Activated CD8-positive, alpha-beta T cell treated with anti-CD3 and anti-CD28 coated beads for 36 hours (primary cell): ENCODE results near the gene KIF1C. TPM values are rescaled to one million over a fixed set of nuclear protein-coding genes. Genes with fewer than 3 reads are reported as not detected.

Source experiments
- ATAC-seq: fragments of 200-7000 bp; cut with Tn5 transposase; one replicate; pipeline ENCODE4 v1.10.0; 2021; ENCODE audit warnings: mild to moderate bottlenecking, moderate library complexity
- CTCF ChIA-PET: fragments of 350-600 bp; sonication (Branson Sonifier 250); formaldehyde crosslinking; loops from one replicate; lab custom pipeline; 2021; ENCODE audit warnings: antibody characterized with exemption; lab: Charles Lee
- POLR2A ChIA-PET: fragments of 350-600 bp; sonication (Branson Sonifier 250); formaldehyde crosslinking; loops from one replicate; lab custom pipeline; 2021; ENCODE audit warnings: antibody characterized with exemption; lab: Charles Lee
- DNase-seq: peaks from one replicate; pipeline ENCODE4 v3.0.0-alpha.2; 2020
- H3K27ac Mint-ChIP-seq: one replicate; pipeline ENCODE4 v1.8.0; 2021; ENCODE audit warnings: mild to moderate bottlenecking, mixed read lengths
- H3K27me3 Mint-ChIP-seq: one replicate; pipeline ENCODE4 v1.8.0; 2021; ENCODE audit warnings: mixed read lengths
- H3K36me3 Mint-ChIP-seq: one replicate; pipeline ENCODE4 v1.8.0; 2021; ENCODE audit warnings: low read depth, mixed read lengths
- H3K4me1 Mint-ChIP-seq: one replicate; pipeline ENCODE4 v1.8.0; 2021; ENCODE audit warnings: low read depth, mixed read lengths
- H3K4me3 Mint-ChIP-seq: one replicate; pipeline ENCODE4 v1.8.0; 2021; ENCODE audit warnings: mild to moderate bottlenecking, moderate library complexity, mixed read lengths
- H3K9me3 Mint-ChIP-seq: one replicate; pipeline ENCODE4 v1.8.0; 2021; ENCODE audit warnings: mixed read lengths
- intact Hi-C: fragments of 100-400 bp; cut with micrococcal nuclease; formaldehyde crosslinking; loops from one replicate; pipeline ENCODE4 v1.10.0; 2022
- total RNA-seq, 2 experiments: library from RNA; stranded (reverse); gene quantifications; one replicate each; pipeline ENCODE4 v1.2.3, GENCODE V29; 2021
- TF ChIP-seq, protein P1 (sequence below): fragments of 200-600 bp; IDR thresholded peaks from one replicate; pipeline ENCODE4 v1.8.0; 2022; ENCODE audit warnings: antibody characterized with exemption, mild to moderate bottlenecking

KIF1C gene
- total RNA-seq, 2 experiments from 2014 or later: 35.7 to 37.4 TPM

DNA sequence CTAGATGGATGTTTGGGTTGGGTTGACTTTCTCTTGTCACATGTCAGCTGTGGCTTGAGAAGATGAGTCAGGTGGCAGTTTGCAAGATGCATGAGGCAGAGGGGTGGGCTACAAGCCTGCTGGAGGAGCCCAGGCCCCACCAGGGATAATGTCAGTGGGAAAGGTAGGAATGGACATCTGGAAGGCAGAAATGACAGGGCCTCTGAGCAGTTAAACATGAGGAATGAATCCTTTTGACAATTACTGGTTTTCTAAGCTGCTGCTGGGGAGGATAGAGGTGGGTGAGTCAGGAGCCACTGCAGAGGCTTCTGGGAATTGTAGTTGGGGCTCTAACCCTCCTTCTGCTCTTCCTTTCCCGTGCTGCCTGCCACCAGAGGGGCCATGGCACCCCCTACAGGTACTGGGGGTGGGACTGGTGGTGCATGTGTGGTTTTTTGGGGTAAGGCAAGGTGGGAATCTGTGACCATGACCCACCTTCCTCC lies 21.8 kb downstream of the KIF1C start:
- no peaks in the 10 kb centered on the region for H3K27me3 Mint-ChIP-seq
- TF ChIP-seq, protein P1, sequence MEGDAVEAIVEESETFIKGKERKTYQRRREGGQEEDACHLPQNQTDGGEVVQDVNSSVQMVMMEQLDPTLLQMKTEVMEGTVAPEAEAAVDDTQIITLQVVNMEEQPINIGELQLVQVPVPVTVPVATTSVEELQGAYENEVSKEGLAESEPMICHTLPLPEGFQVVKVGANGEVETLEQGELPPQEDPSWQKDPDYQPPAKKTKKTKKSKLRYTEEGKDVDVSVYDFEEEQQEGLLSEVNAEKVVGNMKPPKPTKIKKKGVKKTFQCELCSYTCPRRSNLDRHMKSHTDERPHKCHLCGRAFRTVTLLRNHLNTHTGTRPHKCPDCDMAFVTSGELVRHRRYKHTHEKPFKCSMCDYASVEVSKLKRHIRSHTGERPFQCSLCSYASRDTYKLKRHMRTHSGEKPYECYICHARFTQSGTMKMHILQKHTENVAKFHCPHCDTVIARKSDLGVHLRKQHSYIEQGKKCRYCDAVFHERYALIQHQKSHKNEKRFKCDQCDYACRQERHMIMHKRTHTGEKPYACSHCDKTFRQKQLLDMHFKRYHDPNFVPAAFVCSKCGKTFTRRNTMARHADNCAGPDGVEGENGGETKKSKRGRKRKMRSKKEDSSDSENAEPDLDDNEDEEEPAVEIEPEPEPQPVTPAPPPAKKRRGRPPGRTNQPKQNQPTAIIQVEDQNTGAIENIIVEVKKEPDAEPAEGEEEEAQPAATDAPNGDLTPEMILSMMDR: peak; percentile 45
- peaks cover 15% of the 10 kb centered on the region for H3K4me1 Mint-ChIP-seq
- POLR2A ChIA-PET: interaction anchor here (1.0 to 1.8 kb wide), 4 partner anchors 28 to 114 kb away, joined by 3 to 7 read pairs (median 4); no protein-coding TSS in a partner anchor
- ATAC-seq (peak; percentile 98), DNase-seq (peak; percentile 73)
- no peaks in the 10 kb centered on the region for H3K9me3 Mint-ChIP-seq
- peaks cover 24% of the 10 kb centered on the region for H3K36me3 Mint-ChIP-seq
- CTCF ChIA-PET: interaction anchor here (0.7 to 3.0 kb wide), 9 partner anchors 9 to 105 kb away, joined by 3 to 18 read pairs (median 4); no protein-coding TSS in a partner anchor
- peak overlapping the region; percentile 44 for H3K27ac Mint-ChIP-seq
- intact Hi-C loops: no loop called here
- H3K4me3 Mint-ChIP-seq: no peak overlapping the region

DNA sequence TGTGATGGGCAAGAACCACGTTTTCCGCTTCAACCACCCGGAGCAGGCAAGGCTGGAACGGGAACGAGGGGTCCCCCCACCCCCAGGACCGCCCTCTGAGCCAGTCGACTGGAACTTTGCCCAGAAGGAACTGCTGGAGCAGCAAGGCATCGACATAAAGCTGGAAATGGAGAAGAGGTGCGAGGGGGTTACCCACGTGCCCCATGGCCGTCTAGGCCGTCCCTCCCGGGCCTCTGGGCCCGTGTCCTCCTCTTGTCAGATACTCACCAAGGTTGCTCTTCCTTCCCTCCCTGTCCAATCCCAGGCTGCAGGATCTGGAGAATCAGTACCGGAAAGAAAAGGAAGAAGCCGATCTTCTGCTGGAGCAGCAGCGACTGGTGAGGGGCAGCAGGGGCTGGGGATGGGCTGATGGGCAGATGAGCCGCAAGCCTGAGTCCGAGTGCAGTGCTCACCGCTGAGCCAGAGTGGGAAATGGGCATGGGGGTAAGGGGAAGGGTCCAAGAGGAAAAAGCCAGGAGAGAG lies 22.8 kb downstream of the KIF1C start:
- intact Hi-C loops: no loop called here
- Mint-ChIP-seq H3K36me3 (peaks cover 25% of the 10 kb centered on the region), H3K9me3 (no peaks in the 10 kb centered on the region), H3K4me3 (no peak overlapping the region), H3K4me1 (peaks cover 15% of the 10 kb centered on the region), H3K27ac (no peak overlapping the region), H3K27me3 (no peaks in the 10 kb centered on the region)
- ChIA-PET POLR2A (interaction anchor here (0.6 to 1.8 kb wide), 3 partner anchors 40 to 326 kb away, joined by 3 to 7 read pairs (median 4); no protein-coding TSS in a partner anchor), CTCF (interaction anchor here (1.4 to 1.8 kb wide), 3 partner anchors 10 to 50 kb away, joined by 4 to 11 read pairs (median 5); no protein-coding TSS in a partner anchor)
- ATAC-seq (no peak), DNase-seq (no peak)
- TF ChIP-seq, protein P1: no peak

DNA sequence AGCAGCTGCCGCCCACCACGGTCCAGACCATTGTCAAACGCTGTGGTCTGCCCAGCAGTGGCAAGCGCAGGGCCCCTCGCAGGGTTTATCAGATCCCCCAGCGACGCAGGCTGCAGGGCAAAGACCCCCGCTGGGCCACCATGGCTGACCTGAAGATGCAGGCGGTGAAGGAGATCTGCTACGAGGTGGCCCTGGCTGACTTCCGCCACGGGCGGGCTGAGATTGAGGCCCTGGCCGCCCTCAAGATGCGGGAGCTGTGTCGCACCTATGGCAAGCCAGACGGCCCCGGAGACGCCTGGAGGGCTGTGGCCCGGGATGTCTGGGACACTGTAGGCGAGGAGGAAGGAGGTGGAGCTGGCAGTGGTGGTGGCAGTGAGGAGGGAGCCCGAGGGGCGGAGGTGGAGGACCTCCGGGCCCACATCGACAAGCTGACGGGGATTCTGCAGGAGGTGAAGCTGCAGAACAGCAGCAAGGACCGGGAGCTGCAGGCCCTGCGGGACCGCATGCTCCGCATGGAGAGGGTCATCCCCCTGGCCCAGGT lies 24.5 kb downstream of the KIF1C start:
- intact Hi-C loops: no loop called here
- POLR2A ChIA-PET: interaction anchor here (1.4 kb wide), 1 partner anchor 9 kb away, joined by 3 read pairs; no protein-coding TSS in a partner anchor

DNA sequence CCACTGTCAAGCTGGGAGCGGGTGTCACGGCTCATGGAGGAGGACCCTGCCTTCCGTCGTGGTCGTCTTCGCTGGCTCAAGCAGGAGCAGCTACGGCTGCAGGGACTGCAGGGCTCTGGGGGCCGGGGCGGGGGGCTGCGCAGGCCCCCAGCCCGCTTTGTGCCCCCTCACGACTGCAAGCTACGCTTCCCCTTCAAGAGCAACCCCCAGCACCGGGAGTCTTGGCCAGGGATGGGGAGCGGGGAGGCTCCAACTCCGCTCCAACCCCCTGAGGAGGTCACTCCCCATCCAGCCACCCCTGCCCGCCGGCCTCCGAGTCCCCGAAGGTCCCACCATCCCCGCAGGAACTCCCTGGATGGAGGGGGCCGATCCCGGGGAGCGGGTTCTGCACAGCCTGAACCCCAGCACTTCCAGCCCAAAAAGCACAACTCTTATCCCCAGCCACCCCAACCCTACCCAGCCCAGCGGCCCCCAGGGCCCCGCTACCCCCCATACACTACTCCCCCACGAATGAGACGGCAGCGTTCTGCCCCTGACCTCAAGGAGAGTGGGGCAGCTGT lies 25.9 kb downstream of the KIF1C start:
- H3K36me3 Mint-ChIP-seq: peaks cover 18% of the 10 kb centered on the region
- TF ChIP-seq, protein P1: no peak
- DNase-seq (no peak), ATAC-seq (no peak)
- H3K4me3 Mint-ChIP-seq: no peak overlapping the region
- intact Hi-C loops: no loop called here
- no peaks in the 10 kb centered on the region for H3K27me3 Mint-ChIP-seq
- ChIA-PET POLR2A (interaction anchor here (1.0 kb wide), 1 partner anchor 74 kb away, joined by 3 read pairs; no protein-coding TSS in a partner anchor), CTCF (no interaction called here)
- H3K27ac Mint-ChIP-seq: no peak overlapping the region
- H3K9me3 Mint-ChIP-seq: no peaks in the 10 kb centered on the region
- H3K4me1 Mint-ChIP-seq: peaks cover 12% of the 10 kb centered on the region

More for the DNA sequence above, 24.5 kb downstream of the KIF1C start:
- DNase-seq: no peak
- Mint-ChIP-seq H3K4me1 (peaks cover 12% of the 10 kb centered on the region), H3K27ac (no peak overlapping the region), H3K9me3 (no peaks in the 10 kb centered on the region), H3K27me3 (no peaks in the 10 kb centered on the region), H3K36me3 (peaks cover 19% of the 10 kb centered on the region), H3K4me3 (no peak overlapping the region)
- TF ChIP-seq, protein P1: no peak
- no peak for ATAC-seq
- CTCF ChIA-PET: no interaction called here

DNA sequence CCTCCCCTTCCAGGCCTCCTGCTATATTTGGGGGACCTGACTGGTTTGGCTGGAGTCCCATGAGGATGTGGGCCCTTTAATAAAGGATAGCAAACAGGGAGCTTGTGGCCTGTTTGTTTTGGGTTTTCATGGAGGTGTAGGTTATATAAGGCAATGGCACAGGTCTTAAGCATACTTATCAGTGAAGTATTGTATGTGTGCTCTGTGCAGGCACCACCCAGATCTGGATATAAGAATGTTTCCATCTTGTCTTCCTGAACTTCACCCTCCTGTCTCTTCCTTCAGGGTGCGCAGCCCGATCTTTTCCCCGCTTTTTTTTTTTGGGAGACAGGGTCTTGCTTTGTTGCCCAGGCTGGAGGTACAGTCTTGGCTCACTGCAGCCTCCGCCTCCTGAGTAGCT lies 26.9 kb downstream of the KIF1C start:
- intact Hi-C loops: no loop called here
- Mint-ChIP-seq H3K4me1 (peaks cover 3% of the 10 kb centered on the region), H3K4me3 (no peak overlapping the region), H3K36me3 (peaks cover 15% of the 10 kb centered on the region), H3K27me3 (no peaks in the 10 kb centered on the region), H3K27ac (peak overlapping the region; percentile 13), H3K9me3 (no peaks in the 10 kb centered on the region)
- DNase-seq: no peak
- ChIA-PET POLR2A (no interaction called here), CTCF (no interaction called here)
- TF ChIP-seq, protein P1: no peak
- ATAC-seq: no peak
